Uterus (tissue), 4 donors: ENCODE data around the gene CFAP141. TPM values are rescaled to one million over a fixed set of nuclear protein-coding genes. Genes with fewer than 3 reads are reported as not detected.

Experiments used
- DNase-seq, 2 donors: peaks; one replicate each; pipeline ENCODE4 v3.0.0-alpha.2; 2019 to 2020
- H3K27ac ChIP-seq, 2 donors: fragments of 200-600 bp; sonication (generic); 1 replicate in 1 of 2; 2 replicates in 1 of 2; pipeline ENCODE4 v1.5.1; 2016 to 2018
- H3K27me3 ChIP-seq, 2 donors: fragments of 200-600 bp; sonication (generic); one replicate each; pipeline ENCODE4 v1.5.1; 2018 to 2019; ENCODE audit warnings: control low read depth in 1 of 2
- H3K36me3 ChIP-seq, 2 donors: fragments of 200-600 bp; sonication (generic); one replicate each; pipeline ENCODE4 v1.5.1; 2019; ENCODE audit warnings: control low read depth in 1 of 2
- H3K4me1 ChIP-seq, 2 donors: fragments of 200-600 bp; sonication (generic); one replicate each; pipeline ENCODE4 v1.5.1; 2018 to 2019; ENCODE audit warnings: control low read depth in 1 of 2
- H3K4me3 ChIP-seq, 2 donors: fragments of 200-600 bp; sonication (generic); 1 replicate in 1 of 2; 2 replicates in 1 of 2; pipeline ENCODE4 v1.5.1; 2018 to 2019; ENCODE audit warnings: mild to moderate bottlenecking in 1 of 2
- H3K9me3 ChIP-seq, 2 donors: fragments of 200-600 bp; sonication (generic); one replicate each; pipeline ENCODE4 v1.5.1; 2019; ENCODE audit warnings: control low read depth in 1 of 2
- POLR2A ChIP-seq, 2 donors: fragments of 450-650 bp; IDR thresholded peaks; one replicate each; pipeline ENCODE4 v1.6.1; 2016; ENCODE audit warnings: antibody characterized with exemption in 2 of 2, mild to moderate bottlenecking in 1 of 2, moderate library complexity in 1 of 2
- intact Hi-C: fragments of 100-400 bp; cut with DNase I; formaldehyde crosslinking; loops from one replicate; pipeline ENCODE4 v1.15.1; 2023; ENCODE audit warnings: low total_unique reads
- total RNA-seq, 4 donors: library from RNA; depleted of rRNA in 3 of 4; stranded (reverse); fragments of >200 nt in 3 of 4; gene quantifications; one replicate each; pipeline versions ENCODE4 v1.1.0 to v1.2.4, GENCODE V29; 2014 to 2023
- TF ChIP-seq, protein P1 (sequence below), 4 experiments: fragments of 200-600 bp in 2 of 4; fragments of 450-650 bp in 2 of 4; sonication (generic) in 2 of 4; IDR thresholded peaks; one replicate each; pipeline ENCODE4 v1.5.1; 2016 to 2019; ENCODE audit warnings: antibody characterized with exemption in 4 of 4, mild to moderate bottlenecking in 2 of 4, moderate library complexity in 1 of 4
- donor health status: DM: yes; HTN: yes; CAD: no.

CFAP141 gene
- total RNA-seq, 4 donors from 2014 or later: not detected

DNA sequence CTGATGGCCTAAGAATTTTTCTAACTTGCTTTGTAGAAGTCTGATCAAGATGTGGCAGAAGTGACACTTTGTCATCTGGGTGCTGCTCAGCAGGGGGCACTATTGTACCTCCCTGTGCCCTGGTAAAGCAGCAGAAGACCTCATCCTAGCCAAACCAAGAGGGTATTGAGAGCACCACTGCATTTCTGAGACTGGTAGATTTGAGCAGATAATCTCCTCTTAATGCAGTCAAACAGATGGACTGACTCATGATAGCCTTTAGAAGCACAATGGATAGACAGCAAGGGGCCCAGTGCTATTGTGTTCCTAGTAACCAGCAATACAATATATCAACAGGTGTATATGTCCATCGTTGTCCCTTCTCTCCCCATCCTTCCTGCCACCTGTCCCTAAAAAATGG is 20.0 kb downstream of the CFAP141 start:
- Histone ChIP-seq H3K4me1 (no peaks in the 10 kb centered on the region), H3K4me3 (no peak overlapping the region), H3K27me3 (no peaks in the 10 kb centered on the region), H3K27ac (no peak overlapping the region), H3K36me3 (no peaks in the 10 kb centered on the region), H3K9me3 (no peaks in the 10 kb centered on the region)
- intact Hi-C loops: no loop called here
- TF ChIP-seq, protein P1, sequence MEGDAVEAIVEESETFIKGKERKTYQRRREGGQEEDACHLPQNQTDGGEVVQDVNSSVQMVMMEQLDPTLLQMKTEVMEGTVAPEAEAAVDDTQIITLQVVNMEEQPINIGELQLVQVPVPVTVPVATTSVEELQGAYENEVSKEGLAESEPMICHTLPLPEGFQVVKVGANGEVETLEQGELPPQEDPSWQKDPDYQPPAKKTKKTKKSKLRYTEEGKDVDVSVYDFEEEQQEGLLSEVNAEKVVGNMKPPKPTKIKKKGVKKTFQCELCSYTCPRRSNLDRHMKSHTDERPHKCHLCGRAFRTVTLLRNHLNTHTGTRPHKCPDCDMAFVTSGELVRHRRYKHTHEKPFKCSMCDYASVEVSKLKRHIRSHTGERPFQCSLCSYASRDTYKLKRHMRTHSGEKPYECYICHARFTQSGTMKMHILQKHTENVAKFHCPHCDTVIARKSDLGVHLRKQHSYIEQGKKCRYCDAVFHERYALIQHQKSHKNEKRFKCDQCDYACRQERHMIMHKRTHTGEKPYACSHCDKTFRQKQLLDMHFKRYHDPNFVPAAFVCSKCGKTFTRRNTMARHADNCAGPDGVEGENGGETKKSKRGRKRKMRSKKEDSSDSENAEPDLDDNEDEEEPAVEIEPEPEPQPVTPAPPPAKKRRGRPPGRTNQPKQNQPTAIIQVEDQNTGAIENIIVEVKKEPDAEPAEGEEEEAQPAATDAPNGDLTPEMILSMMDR (IDR thresholded peaks at IDR 0.05): peak in 1 of 4 experiments; percentile 8
- TF ChIP-seq POLR2A (IDR thresholded peaks at IDR 0.05): no peak
- no peak for DNase-seq

DNA sequence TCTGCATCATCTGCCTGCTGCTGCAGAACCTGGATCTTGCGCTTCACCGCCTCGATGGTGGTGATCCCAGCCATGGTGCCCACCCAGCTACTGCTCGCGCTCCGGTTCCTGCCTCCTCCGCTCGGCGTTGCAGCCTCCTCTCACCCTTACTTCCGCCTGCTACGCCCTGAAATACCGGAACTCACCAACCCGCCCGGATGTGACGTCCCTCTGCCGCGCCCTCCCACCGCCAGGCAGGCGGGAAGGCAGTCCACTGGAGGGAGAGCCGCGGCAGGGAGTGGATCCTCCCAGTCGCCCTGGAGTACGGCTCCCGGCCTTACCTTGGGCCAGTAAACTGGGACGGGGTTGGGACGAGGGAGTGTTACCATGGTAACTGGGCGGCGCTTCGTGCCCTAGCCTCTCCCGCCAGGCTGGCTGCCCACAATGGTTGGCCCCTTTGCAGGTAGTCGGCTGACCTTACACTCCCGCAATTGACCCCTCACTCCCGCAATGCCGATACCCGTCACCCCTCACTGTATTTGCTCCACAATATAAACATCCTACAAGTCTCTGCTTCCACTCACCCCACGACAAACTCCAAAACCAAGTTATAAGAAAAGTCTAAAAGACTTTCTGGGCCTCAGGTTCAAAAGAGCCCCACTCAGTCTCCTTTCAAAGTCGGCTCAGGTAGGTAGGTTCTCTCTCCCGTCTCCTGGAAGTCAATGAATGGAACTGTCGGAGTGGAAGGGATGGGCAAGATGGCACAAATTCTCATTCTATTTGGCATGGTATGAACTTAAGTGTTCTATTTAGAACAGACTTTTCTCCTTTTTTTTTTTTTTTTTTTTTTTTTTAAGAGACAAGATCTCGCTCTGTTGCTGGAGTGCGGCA is 22.9 kb downstream of the CFAP141 start:
- no peaks in the 10 kb centered on the region for H3K36me3 ChIP-seq
- intact Hi-C loops: loop anchor here (1.0 kb wide), 1 partner anchor 37 kb away; the partner anchor contains the start of gene UBAP2L
- TF ChIP-seq POLR2A (IDR thresholded peaks at IDR 0.05): peak; percentile 99
- TF ChIP-seq, protein P1 (IDR thresholded peaks at IDR 0.05): peak in 3 of 4 experiments; percentile 29 to 64 (median 34)
- H3K4me1 ChIP-seq: peaks cover 14 to 15% of the 10 kb centered on the region in 2 donors
- peak overlapping the region; percentile 79 to 87 for H3K27ac ChIP-seq
- DNase-seq: peak; percentile 95 to 97
- H3K27me3 ChIP-seq: no peaks in the 10 kb centered on the region
- no peaks in the 10 kb centered on the region for H3K9me3 ChIP-seq
- H3K4me3 ChIP-seq: peak overlapping the region; percentile 74 to 88

GRCh38 chr1:154182344-154183045 is 23.6 kb downstream of the CFAP141 start:
- H3K4me1 ChIP-seq: peaks cover 16 to 20% of the 10 kb centered on the region in 2 donors
- H3K4me3 ChIP-seq: peak overlapping the region; percentile 74 to 88
- TF ChIP-seq POLR2A (IDR thresholded peaks at IDR 0.05): no peak
- TF ChIP-seq, protein P1 (IDR thresholded peaks at IDR 0.05): no peak
- peak; percentile 55 to 66 for DNase-seq
- H3K27ac ChIP-seq: peak overlapping the region; percentile 79 to 87
- no peaks in the 10 kb centered on the region for H3K36me3 ChIP-seq
- H3K27me3 ChIP-seq: no peaks in the 10 kb centered on the region
- no peaks in the 10 kb centered on the region for H3K9me3 ChIP-seq
- intact Hi-C loops: loop anchor here (1.0 kb wide), 1 partner anchor 38 kb away; the partner anchor contains the start of gene UBAP2L

DNA sequence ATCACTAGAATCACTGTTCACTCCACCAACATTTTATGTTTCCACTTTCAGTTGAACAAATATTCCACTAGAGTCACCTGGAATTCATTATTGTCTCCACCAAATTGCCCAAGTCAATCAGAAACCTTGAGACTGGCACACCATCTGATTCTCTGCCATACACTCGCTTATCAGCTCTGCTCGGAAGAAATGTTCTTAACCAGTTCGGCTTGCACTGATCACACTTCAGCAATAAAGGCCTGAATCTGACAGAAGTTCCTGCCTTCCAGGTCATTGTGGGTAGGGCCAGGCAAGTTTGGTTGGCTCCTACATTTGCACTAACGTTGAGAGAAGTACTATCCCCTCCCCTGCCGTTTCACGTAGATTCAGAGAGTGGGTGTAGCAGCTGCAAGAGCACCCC is 24.2 kb downstream of the CFAP141 start:
- H3K4me3 ChIP-seq: peak overlapping the region; percentile 74 to 88
- no peaks in the 10 kb centered on the region for H3K9me3 ChIP-seq
- TF ChIP-seq, protein P1 (IDR thresholded peaks at IDR 0.05): no peak
- TF ChIP-seq POLR2A (IDR thresholded peaks at IDR 0.05): no peak
- H3K27ac ChIP-seq: peak overlapping the region; percentile 79 to 87
- intact Hi-C loops: no loop called here
- peaks cover 16 to 24% of the 10 kb centered on the region in 2 donors for H3K4me1 ChIP-seq
- H3K27me3 ChIP-seq: no peaks in the 10 kb centered on the region
- no peak for DNase-seq
- no peaks in the 10 kb centered on the region for H3K36me3 ChIP-seq
